ENCODE results near the gene MRPL34. TPM values are rescaled to one million over a fixed set of nuclear protein-coding genes. Genes with fewer than 3 reads are reported as not detected.

The MRPL34 gene
- total RNA-seq, 1 donor from 2014 or later: 64.8 TPM

GRCh38 chr19:17296976-17297375 is 8.7 kb upstream of the MRPL34 start:
- Histone ChIP-seq H3K4me2 (ENCODE audit: low read length) (no peak overlapping the region), H3K79me2 (ENCODE audit: insufficient read depth, low read length) (no peaks in the 10 kb centered on the region), H3K4me3 (ENCODE audit: insufficient read depth, low read depth, low read length) (no peak overlapping the region), H4K20me1 (ENCODE audit: insufficient read depth, low read length) (no peaks in the 10 kb centered on the region), H3K27ac (ENCODE audit: low read depth, low read length) (no peak overlapping the region), H3K9ac (ENCODE audit: low read length) (no peak overlapping the region), H3K27me3 (ENCODE audit: insufficient read depth, low read length) (no peaks in the 10 kb centered on the region), H2AFZ (ENCODE audit: low read depth, low read length) (no peak overlapping the region), H3K36me3 (ENCODE audit: insufficient read depth, low read length) (no peaks in the 10 kb centered on the region), H3K4me1 (ENCODE audit: insufficient read depth, low read length) (peaks cover 2% of the 10 kb centered on the region), H3K9me3 (ENCODE audit: insufficient read depth, low read depth, low read length) (no peaks in the 10 kb centered on the region)
- DNase-seq (ENCODE audit: low read depth) (no peak), FAIRE-seq (no peak)
- Mint-ChIP-seq H3K9me3 (ENCODE audit: unreplicated experiment) (peaks cover 1% of the 10 kb centered on the region), H3K27ac (ENCODE audit: unreplicated experiment) (no peak overlapping the region), H3K4me3 (ENCODE audit: unreplicated experiment) (peak overlapping the region; percentile 43), H3K4me1 (ENCODE audit: low read depth, unreplicated experiment) (peaks cover 2% of the 10 kb centered on the region), H3K27me3 (ENCODE audit: low read depth, unreplicated experiment) (no peaks in the 10 kb centered on the region), H3K36me3 (ENCODE audit: low read depth, unreplicated experiment) (peaks cover 5% of the 10 kb centered on the region)
- TF ChIP-seq CTCF (IDR thresholded peaks at IDR 0.05; ENCODE audit: insufficient read depth, low read depth, low read length): no peak
- TF ChIP-seq EZH2 (IDR thresholded peaks at IDR 0.05; ENCODE audit: insufficient read depth, low read length): no peak

GRCh38 chr19:17300992-17301619 is 4.6 kb upstream of the MRPL34 start:
- Histone ChIP-seq H4K20me1 (ENCODE audit: insufficient read depth, low read length) (peaks cover 3% of the 10 kb centered on the region), H3K36me3 (ENCODE audit: insufficient read depth, low read length) (no peaks in the 10 kb centered on the region), H3K4me3 (ENCODE audit: insufficient read depth, low read depth, low read length) (no peak overlapping the region), H2AFZ (ENCODE audit: low read depth, low read length) (no peak overlapping the region), H3K9me3 (ENCODE audit: insufficient read depth, low read depth, low read length) (no peaks in the 10 kb centered on the region), H3K4me2 (ENCODE audit: low read length) (no peak overlapping the region), H3K4me1 (ENCODE audit: insufficient read depth, low read length) (peaks cover 12% of the 10 kb centered on the region), H3K27ac (ENCODE audit: low read depth, low read length) (no peak overlapping the region), H3K27me3 (ENCODE audit: insufficient read depth, low read length) (no peaks in the 10 kb centered on the region), H3K9ac (ENCODE audit: low read length) (no peak overlapping the region), H3K79me2 (ENCODE audit: insufficient read depth, low read length) (peaks cover under 1% of the 10 kb centered on the region)
- Mint-ChIP-seq H3K36me3 (ENCODE audit: low read depth, unreplicated experiment) (peaks cover 2% of the 10 kb centered on the region), H3K4me3 (ENCODE audit: unreplicated experiment) (no peak overlapping the region), H3K4me1 (ENCODE audit: low read depth, unreplicated experiment) (peaks cover 3% of the 10 kb centered on the region), H3K27me3 (ENCODE audit: low read depth, unreplicated experiment) (no peaks in the 10 kb centered on the region), H3K9me3 (ENCODE audit: unreplicated experiment) (peaks cover 1% of the 10 kb centered on the region), H3K27ac (ENCODE audit: unreplicated experiment) (no peak overlapping the region)
- FAIRE-seq (no peak), DNase-seq (ENCODE audit: low read depth) (no peak)
- TF ChIP-seq CTCF (IDR thresholded peaks at IDR 0.05; ENCODE audit: insufficient read depth, low read depth, low read length) (no peak), EZH2 (IDR thresholded peaks at IDR 0.05; ENCODE audit: insufficient read depth, low read length) (no peak)
